ENCODE data around the gene TAGLN.

TAGLN gene

DNA sequence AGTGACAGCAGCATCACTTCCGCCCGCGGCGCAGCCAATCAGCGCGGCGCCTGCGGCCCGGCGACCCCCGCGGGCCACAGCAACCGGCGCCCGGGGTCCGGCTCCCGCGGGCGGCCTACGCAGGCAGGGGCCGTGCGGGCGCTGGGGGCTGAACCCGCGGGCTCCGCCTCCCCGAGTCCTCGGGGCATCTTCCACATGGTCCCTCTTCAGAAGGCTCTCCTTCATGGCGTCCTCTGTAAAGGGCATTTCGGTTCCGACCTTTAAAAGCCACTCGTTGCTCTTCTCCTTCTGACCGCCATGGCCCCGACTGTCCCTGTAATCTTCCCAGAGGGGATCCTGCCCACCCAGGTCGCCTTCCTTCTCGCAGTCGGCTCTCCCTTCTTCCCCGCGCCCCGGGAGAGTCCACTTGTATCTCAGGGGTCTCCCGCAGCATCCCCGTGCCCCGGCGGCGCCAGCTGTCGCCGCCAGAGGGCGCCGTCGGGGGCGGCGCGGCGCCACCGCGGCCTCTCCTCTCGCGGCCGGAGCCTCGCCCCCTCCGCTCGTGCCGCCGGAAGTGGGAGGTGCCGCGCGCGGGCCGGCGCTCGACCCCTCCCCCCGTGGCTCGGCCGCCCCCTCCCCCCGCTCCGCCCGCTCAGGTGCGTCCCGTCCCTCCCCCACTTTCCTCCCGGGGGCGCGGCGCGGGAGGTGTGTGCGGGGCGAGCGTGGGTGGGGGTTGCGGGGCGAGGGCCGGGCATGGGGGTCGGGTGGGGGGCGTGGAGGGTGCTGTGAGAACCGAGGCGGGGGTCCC lies 33.1 kb downstream of the TAGLN start, which contains the start of gene RNF214:
Gene RNF214 (plus strand): TSS at position 580 of the 787 bp plus-strand sequence. CDS start 1,602 bp downstream, outside the sequence.
- peak; percentile 70 to 83 for DNase-seq

DNA sequence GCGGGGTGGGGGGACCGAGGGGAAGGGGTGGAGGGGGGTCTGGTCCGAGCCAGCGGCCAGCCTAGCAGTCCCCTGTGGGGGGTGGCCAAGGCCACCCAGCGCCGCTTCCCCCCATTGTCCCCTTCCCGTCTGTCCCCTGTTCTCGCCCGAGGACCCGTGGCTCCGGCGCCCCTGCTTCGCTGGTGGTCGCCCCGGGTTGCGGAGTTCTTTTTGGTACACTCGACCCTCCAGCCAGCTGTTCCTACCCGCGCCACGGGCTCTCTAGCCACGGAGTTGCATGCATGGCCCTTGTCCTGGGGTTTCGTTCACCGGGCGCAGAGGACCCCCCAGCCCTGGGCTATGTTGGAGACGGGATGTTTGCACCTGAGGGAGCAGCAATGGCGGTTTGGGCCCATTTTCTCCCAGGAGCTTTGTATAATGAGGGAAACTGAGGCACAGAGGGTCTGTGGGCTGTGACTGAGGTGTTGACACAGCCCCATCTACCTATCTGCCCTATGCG lies 33.8 kb downstream of the TAGLN start:
- no peak for DNase-seq

DNA sequence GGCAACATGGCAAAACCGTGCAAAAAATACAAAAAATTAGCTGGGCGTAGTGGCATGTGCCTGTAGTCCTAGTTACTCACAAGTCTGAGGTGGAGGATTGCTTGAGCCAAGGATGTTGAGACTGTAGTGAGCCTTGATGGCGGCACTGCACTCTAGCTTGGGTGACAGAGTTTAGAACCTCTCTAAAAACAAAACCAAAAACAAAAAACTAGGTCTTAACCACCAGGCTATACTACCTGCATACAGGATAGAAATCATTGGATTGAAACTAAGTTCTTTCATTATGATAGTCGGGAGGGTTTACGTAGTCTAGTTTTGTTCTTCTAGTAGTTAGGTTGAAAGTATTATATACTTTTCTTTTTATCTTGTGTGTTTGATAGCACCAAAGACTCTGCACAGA lies 39.1 kb downstream of the TAGLN start:
- no peak for DNase-seq

DNA sequence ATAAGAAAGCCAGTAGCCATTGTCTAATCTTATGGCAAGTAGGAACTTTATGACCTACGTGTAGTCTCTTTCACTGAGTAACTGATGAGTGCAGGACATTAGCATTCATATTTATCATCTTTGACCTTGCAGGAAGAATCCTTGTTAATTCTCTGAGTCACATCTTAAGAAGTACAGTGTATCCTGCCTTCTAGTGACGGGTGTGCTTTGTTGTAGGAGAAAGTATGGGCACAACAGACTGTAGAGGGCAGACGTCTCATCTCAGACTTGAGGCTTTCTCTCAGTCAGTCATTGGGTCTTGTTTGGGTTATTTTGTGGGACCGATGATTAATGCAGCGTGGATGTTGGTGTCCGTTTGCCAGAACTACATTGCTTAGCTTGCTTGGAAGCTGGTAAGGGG lies 40.1 kb downstream of the TAGLN start:
- no peak for DNase-seq

DNA sequence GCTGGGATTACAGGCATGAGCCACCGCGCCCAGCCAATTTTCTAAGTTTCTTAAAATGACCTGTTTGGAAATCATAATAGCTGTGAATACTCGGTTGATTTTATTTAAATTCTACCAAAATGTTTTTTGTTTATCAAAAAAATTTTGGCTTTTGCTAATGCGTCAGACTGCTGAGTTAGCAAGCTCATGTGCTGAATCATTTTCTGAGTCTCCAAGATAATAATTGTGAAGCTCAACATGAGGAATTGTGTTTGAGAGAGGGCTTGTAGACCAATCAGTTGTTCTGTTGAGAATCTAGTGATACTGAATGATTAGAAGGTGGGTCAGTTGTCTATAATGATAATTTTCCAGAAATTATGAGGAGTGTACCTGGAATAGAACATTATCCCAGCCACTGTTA lies 49.2 kb downstream of the TAGLN start:
- no peak for DNase-seq

DNA sequence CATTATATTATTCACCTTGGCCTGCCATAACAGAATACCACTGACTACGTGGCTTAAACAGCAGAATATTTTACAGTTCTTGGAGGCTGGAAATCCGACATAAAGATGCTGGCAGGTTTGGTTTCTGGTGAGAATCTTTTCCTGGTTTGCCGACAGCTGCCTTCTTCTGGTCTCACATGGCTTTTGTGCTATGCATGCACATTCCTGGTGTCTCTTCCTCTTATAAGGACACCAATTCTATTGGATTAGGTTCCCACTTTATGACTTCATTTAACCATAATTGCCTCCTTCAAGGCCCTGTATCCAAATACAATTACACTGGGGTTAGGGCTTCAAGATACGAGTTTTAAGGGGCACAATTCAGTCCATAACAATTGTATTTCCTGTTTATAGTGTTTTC lies 50.4 kb downstream of the TAGLN start:
- DNase-seq = no peak

DNA sequence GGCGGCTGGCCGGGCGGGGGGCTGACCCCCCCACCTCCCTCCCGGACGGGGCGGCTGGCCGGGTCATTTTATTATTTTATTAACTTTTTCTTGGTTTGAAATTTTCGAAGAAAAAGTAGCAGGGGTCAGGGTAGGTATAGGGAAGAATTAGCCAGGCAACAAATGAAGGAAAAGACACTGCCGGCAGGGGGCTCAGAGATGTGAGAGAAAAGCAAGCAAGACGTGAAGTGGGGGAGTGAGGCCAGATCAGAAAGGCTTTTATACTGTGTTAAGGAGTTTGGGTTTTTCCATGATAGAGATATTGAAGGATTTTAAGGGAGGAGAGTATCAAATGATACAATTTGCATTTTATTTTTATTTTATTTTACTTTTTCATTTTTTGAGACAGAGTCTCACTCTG lies 52.3 kb downstream of the TAGLN start:
- DNase-seq = no peak

DNA sequence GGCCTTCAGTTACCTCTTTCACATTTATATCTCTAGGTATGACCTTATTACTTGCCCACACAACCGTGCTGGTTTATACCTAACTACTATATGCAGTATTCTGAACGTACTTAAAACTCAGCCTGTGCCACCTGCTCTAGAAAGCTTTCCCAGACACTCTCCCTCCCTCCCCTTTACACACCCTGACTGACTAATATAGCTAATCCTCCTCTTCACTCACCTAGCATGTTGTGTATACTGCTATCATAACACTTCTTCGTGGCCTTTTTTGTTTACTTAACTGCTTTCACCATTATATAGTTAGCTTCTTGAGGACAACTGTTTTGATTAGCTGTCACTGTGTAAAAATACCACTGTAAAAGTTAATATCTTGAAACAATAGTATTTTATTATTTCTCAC lies 56.8 kb downstream of the TAGLN start:
- DNase-seq = no peak

DNA sequence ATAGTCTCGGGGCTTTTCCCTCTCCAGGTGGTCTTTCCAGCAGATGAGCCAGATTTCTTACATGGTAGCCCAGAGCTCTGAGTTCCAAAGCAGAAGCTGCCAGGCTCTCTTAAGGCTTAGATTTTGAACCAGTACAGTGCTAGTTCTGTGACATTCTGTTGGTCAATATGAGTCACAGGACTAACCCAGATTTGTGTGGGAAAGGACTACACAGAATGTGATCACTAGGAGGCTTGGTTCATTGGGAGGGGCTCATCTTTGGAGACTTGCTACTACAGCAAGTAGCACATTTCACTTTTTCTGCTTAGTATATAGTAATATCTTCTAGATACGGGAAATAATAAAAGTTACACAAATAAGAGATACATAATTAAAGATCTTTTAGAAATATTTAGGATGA lies 57.4 kb downstream of the TAGLN start:
- DNase-seq = no peak
